Tibial nerve (tissue), 3 donors: ENCODE data around the gene MCCC1.

Experiments
- POLR2A ChIP-seq, 2 donors: fragments of 450-650 bp; IDR thresholded peaks; one replicate each; pipeline ENCODE4 v1.6.1; 2017; ENCODE audit warnings: antibody characterized with exemption in 2 of 2, mild to moderate bottlenecking in 2 of 2, moderate library complexity in 2 of 2
- TF ChIP-seq, protein P1 (sequence below), 5 experiments: fragments of 200-600 bp in 3 of 5; fragments of 450-650 bp in 2 of 5; sonication (generic) in 3 of 5; IDR thresholded peaks; one replicate each; pipeline ENCODE4 v1.5.1; 2016 to 2019; ENCODE audit warnings: antibody characterized with exemption in 5 of 5, mild to moderate bottlenecking in 3 of 5, moderate library complexity in 2 of 5

DNA sequence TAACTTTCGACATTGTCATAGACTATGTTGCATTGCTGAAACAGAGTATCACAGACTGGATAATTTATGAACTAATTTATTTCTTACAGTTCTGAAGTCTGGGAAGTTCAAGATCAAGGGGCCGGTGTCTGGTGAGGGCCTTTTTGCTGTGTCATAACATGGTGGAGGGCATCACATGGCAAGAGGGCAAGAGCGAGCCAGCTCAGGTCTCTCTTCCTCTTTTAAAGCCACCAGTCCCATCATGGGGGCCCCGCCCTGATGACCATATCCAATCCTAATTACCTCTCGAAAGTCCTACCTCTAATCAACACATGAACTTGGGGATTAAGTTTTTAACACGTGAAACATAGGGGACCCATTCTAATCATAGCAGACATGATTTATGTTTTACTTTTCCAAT is 85.4 kb downstream of the MCCC1 start:
- TF ChIP-seq, protein P1, sequence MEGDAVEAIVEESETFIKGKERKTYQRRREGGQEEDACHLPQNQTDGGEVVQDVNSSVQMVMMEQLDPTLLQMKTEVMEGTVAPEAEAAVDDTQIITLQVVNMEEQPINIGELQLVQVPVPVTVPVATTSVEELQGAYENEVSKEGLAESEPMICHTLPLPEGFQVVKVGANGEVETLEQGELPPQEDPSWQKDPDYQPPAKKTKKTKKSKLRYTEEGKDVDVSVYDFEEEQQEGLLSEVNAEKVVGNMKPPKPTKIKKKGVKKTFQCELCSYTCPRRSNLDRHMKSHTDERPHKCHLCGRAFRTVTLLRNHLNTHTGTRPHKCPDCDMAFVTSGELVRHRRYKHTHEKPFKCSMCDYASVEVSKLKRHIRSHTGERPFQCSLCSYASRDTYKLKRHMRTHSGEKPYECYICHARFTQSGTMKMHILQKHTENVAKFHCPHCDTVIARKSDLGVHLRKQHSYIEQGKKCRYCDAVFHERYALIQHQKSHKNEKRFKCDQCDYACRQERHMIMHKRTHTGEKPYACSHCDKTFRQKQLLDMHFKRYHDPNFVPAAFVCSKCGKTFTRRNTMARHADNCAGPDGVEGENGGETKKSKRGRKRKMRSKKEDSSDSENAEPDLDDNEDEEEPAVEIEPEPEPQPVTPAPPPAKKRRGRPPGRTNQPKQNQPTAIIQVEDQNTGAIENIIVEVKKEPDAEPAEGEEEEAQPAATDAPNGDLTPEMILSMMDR (IDR thresholded peaks at IDR 0.05): no peak
- no peak for TF ChIP-seq POLR2A (IDR thresholded peaks at IDR 0.05)
